Keratinocyte (primary cell): ENCODE data around the gene CSRNP2. TPM values are rescaled to one million over a fixed set of nuclear protein-coding genes. Genes with fewer than 3 reads are reported as not detected.

Source experiments
- DNase-seq: peaks from one replicate; pipeline ENCODE4 v3.0.0-alpha.2; 2011; ENCODE audit warnings: low read depth, missing footprints, low spot score
- FAIRE-seq: peaks from 2 replicates; lab custom pipeline; 2011; peaks lifted over from hg19 to GRCh38; lab: Jason Lieb, UNC
- H2AFZ ChIP-seq: 2 replicates; pipeline ENCODE4 v1.6.0; 2012; ENCODE audit warnings: low read length, control low read depth, inconsistent platforms; ENCODE audit not compliant: control insufficient read depth
- H3K27ac ChIP-seq: 2 replicates; pipeline ENCODE4 v1.5.1; 2011; ENCODE audit warnings: low read length; ENCODE audit not compliant: control insufficient read depth, insufficient read depth
- H3K27me3 ChIP-seq: 3 replicates; pipeline ENCODE4 v1.6.0; 2011; ENCODE audit warnings: low read length; ENCODE audit not compliant: control insufficient read depth, insufficient read depth; ENCODE audit errors: extremely low read depth
- H3K36me3 ChIP-seq, 2 experiments: 2 replicates in 1 of 2; 3 replicates in 1 of 2; pipeline ENCODE4 v1.5.1; 2011; ENCODE audit warnings: low read length in 2 of 2, mild to moderate bottlenecking in 1 of 2; ENCODE audit not compliant: control insufficient read depth in 2 of 2, insufficient read depth in 2 of 2; ENCODE audit errors: extremely low read depth in 1 of 2
- H3K4me1 ChIP-seq: 3 replicates; pipeline ENCODE4 v1.5.1; 2011; ENCODE audit warnings: low read length; ENCODE audit not compliant: control insufficient read depth, insufficient read depth; ENCODE audit errors: extremely low read depth
- H3K4me2 ChIP-seq: 3 replicates; pipeline ENCODE4 v1.6.0; 2011; ENCODE audit warnings: low read depth, low read length; ENCODE audit not compliant: control insufficient read depth, insufficient read depth; ENCODE audit errors: extremely low read depth
- H3K4me3 ChIP-seq, 3 experiments: fragments of 200-600 bp in 1 of 3; sonication (generic) in 1 of 3; 2 replicates in 2 of 3; 3 replicates in 1 of 3; pipeline ENCODE4 v1.5.1; 2011 to 2016; ENCODE audit warnings: low read length in 3 of 3, mild to moderate bottlenecking in 3 of 3, control low read depth in 2 of 3, inconsistent platforms in 1 of 3, low read depth in 1 of 3, mixed read lengths in 1 of 3, mixed run types in 1 of 3, moderate library complexity in 1 of 3; ENCODE audit not compliant: control insufficient read depth in 2 of 3, insufficient read depth in 2 of 3; ENCODE audit errors: extremely low read depth in 1 of 3
- H3K79me2 ChIP-seq: 2 replicates; pipeline ENCODE4 v1.6.0; 2012; ENCODE audit warnings: low read length; ENCODE audit not compliant: control insufficient read depth, insufficient read depth
- H3K9ac ChIP-seq: 3 replicates; pipeline ENCODE4 v1.6.0; 2011; ENCODE audit warnings: low read length; ENCODE audit not compliant: control insufficient read depth, insufficient read depth; ENCODE audit errors: extremely low read depth
- H3K9me1 ChIP-seq: 3 replicates; pipeline ENCODE4 v1.6.0; 2011; ENCODE audit warnings: low read length; ENCODE audit not compliant: control insufficient read depth, insufficient read depth; ENCODE audit errors: extremely low read depth
- H3K9me3 ChIP-seq: 2 replicates; pipeline ENCODE4 v1.5.1; 2012; ENCODE audit warnings: low read depth, low read length; ENCODE audit not compliant: control insufficient read depth
- H4K20me1 ChIP-seq: 3 replicates; pipeline ENCODE4 v1.6.0; 2011; ENCODE audit warnings: low read length; ENCODE audit not compliant: control insufficient read depth, insufficient read depth; ENCODE audit errors: extremely low read depth
- EZH2 ChIP-seq: IDR thresholded peaks from one replicate; pipeline ENCODE4 v1.6.1; 2012; ENCODE audit warnings: inconsistent platforms, mild to moderate bottlenecking, low read length, moderate library complexity
- dilution Hi-C: fragments of 300-500 bp; cut with MboI; formaldehyde crosslinking; loops from one replicate; pipeline ENCODE4 v1.7.0; 2020; ENCODE audit warnings: low sequenced_read_pairs; ENCODE audit not compliant: extremely low pct_ligation_motif_present
- polyA plus RNA-seq, 5 experiments: library from polyadenylated mRNA; depleted of rRNA in 3 of 5; stranded (reverse) in 3 of 5; stranded (forward) in 1 of 5; unstranded in 1 of 5; fragments of >200 nt; gene quantifications; 1 replicate in 1 of 5; 2 replicates in 3 of 5; 3 replicates in 1 of 5; pipeline versions ENCODE4 v1.2.1 to v1.2.3, GENCODE V29; 2011 to 2012; ENCODE audit warnings: missing spikeins in 2 of 5, low read depth in 1 of 5, low replicate concordance in 1 of 5
- TF ChIP-seq, protein P1 (sequence below), 3 experiments: IDR thresholded peaks in 1 of 3; conservative IDR thresholded peaks in 1 of 3; optimal IDR thresholded peaks in 1 of 3; 2 replicates in 2 of 3; 3 replicates in 1 of 3; pipeline versions ENCODE3 to v1.5.1; 2011; ENCODE audit warnings: low read length in 3 of 3, mild to moderate bottlenecking in 3 of 3, moderate library complexity in 2 of 3, control low read depth in 1 of 3, inconsistent platforms in 1 of 3; ENCODE audit not compliant: insufficient read depth in 2 of 3; ENCODE audit errors: extremely low read depth in 1 of 3

CSRNP2 gene
- polyA plus RNA-seq, 1 donor (not counting 4 experiments of a cell fraction or from before 2014, with no cell fraction given) = 18.4 TPM

DNA sequence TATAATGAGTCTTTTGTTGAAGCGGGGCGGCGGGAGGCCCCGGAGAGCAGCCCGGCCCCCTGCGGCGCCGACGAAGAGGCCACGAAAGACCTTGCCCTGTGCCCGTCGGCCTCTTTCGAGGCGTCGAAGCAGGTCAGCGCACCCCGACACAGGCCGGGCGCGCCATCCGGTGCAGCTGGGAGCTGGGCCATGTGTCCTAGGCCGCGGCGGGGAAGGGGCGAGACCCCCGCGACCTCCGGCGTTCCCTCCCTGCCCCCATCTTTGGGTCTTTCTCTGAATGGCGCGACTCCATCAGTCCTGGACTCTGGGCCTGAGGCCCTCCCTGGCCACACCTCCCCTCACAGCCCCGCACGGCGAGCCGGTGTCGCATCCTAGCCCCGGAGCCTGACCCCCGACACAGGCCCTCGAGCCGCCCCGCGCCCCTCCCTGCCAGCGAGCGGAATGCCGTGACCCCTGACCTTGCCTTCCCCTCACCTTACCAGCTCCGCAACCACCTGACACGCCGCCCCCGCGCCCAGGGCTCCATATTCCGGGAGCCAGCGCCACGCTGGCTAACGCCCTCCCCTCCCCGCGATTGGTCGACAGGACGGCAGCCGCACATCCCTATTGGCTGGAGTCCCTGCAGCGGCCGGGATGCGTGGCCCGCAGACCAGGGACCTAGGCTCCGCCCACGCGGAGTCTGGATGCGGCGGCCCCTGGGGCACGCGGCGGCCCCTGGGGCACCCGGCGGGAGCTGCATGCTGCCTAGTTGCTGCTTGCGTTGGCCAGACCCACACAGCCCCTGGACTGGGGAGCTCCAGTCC is 57.4 kb downstream of the CSRNP2 start, which contains the start of gene SLC11A2:
TSS of gene SLC11A2 (minus strand) at position 549 of the 803 bp plus-strand sequence. CDS start 15,656 bp downstream, outside the sequence.
- Histone ChIP-seq H4K20me1 (no peaks in the 10 kb centered on the region), H3K9me1 (no peaks in the 10 kb centered on the region), H3K4me2 (peak within 1 kb of the TSS; percentile 93), H3K9ac (peak within 1 kb of the TSS; percentile 90), H3K79me2 (peaks cover 38% of the 10 kb centered on the region), H3K36me3 (no peaks in the 10 kb centered on the region), H2AFZ (peak within 1 kb of the TSS; percentile 96), H3K9me3 (no peaks in the 10 kb centered on the region), H3K27ac (peak within 1 kb of the TSS; percentile 75), H3K27me3 (no peaks in the 10 kb centered on the region), H3K4me3 (peak within 1 kb of the TSS; percentile 61 to 81 (median 65)), H3K4me1 (peaks cover 26% of the 10 kb centered on the region)
- FAIRE-seq = no peak
- TF ChIP-seq, protein P1, sequence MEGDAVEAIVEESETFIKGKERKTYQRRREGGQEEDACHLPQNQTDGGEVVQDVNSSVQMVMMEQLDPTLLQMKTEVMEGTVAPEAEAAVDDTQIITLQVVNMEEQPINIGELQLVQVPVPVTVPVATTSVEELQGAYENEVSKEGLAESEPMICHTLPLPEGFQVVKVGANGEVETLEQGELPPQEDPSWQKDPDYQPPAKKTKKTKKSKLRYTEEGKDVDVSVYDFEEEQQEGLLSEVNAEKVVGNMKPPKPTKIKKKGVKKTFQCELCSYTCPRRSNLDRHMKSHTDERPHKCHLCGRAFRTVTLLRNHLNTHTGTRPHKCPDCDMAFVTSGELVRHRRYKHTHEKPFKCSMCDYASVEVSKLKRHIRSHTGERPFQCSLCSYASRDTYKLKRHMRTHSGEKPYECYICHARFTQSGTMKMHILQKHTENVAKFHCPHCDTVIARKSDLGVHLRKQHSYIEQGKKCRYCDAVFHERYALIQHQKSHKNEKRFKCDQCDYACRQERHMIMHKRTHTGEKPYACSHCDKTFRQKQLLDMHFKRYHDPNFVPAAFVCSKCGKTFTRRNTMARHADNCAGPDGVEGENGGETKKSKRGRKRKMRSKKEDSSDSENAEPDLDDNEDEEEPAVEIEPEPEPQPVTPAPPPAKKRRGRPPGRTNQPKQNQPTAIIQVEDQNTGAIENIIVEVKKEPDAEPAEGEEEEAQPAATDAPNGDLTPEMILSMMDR (optimal IDR thresholded peaks at IDR 0.05 in 1 of 3, IDR thresholded peaks at IDR 0.05 in 1 of 3, conservative IDR thresholded peaks at IDR 0.05 in 1 of 3; ENCODE audit: extremely low read depth in 1 of 3, insufficient read depth in 2 of 3, low read length in 3 of 3) = no peak
- TF ChIP-seq EZH2 = no peak
- DNase-seq = peak; percentile 62
- dilution Hi-C loops = no loop called here

DNA sequence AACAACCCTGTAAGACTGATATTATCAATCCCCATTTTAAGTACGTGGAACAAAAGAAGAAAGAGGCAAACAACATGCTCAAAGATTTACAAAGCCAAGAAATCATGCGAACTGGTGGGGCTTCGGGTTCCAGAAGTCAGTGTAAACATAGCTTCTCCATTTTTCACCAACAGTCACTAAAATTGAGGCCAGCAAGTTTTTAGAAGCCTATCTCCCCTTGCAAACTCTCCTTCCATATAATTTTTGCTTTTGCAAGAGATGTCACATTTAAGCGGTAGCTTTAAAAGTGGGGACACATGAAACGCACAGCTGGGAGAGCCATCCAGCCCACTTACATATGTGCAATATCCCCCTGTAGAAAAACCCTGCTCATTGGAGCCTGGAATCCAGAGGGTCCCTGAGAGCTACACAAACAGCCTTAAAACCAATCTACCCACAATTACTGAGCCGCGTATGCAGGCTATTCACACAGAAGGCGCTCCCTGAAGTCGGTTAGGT is 58.0 kb downstream of the CSRNP2 start:
- peak overlapping the region; percentile 75 for H3K27ac ChIP-seq
- H3K4me2 ChIP-seq = peak overlapping the region; percentile 93
- H2AFZ ChIP-seq = peak overlapping the region; percentile 93
- no peak for FAIRE-seq
- H3K27me3 ChIP-seq = no peaks in the 10 kb centered on the region
- H3K4me3 ChIP-seq = peak overlapping the region; percentile 61 to 81 (median 65)
- H3K9ac ChIP-seq = peak overlapping the region; percentile 90
- no peaks in the 10 kb centered on the region for H4K20me1 ChIP-seq
- TF ChIP-seq EZH2 = no peak
- TF ChIP-seq, protein P1 (optimal IDR thresholded peaks at IDR 0.05 in 1 of 3, IDR thresholded peaks at IDR 0.05 in 1 of 3, conservative IDR thresholded peaks at IDR 0.05 in 1 of 3; ENCODE audit: extremely low read depth in 1 of 3, insufficient read depth in 2 of 3, low read length in 3 of 3) = no peak
- dilution Hi-C loops = no loop called here
- H3K9me1 ChIP-seq = no peaks in the 10 kb centered on the region
- peaks cover 26% of the 10 kb centered on the region for H3K4me1 ChIP-seq
- H3K79me2 ChIP-seq = peaks cover 45% of the 10 kb centered on the region
- no peaks in the 10 kb centered on the region for H3K36me3 ChIP-seq
- no peaks in the 10 kb centered on the region for H3K9me3 ChIP-seq
- DNase-seq = no peak
